Activated CD8-positive, alpha-beta memory T cell treated with anti-CD3 and anti-CD28 coated beads, Interleukin-2, amount 50 U/mL, for 1 hour (primary cell): Measurements from ENCODE around the gene APBA2.

Experiments
- DNase-seq: peaks from one replicate; pipeline ENCODE4 v3.0.0-alpha.2; 2020; ENCODE audit errors: extremely low read depth

Gene APBA2

GRCh38 chr15:28983432-28984311 is 97.9 kb downstream of the APBA2 start:
- DNase-seq = no peak

GRCh38 chr15:28984421-28985315 is 98.9 kb downstream of the APBA2 start:
- no peak for DNase-seq

- no peak for DNase-seq
Measured at GRCh38 chr15:28985316-28985645, 99.5 kb downstream of the APBA2 start.

GRCh38 chr15:28985691-28986090 is 99.9 kb downstream of the APBA2 start:
- DNase-seq = no peak

- DNase-seq = no peak
Measured at GRCh38 chr15:28986108-28986507, 100.3 kb downstream of the APBA2 start.

GRCh38 chr15:28986726-28987125 is 101.0 kb downstream of the APBA2 start:
- DNase-seq = no peak

GRCh38 chr15:28987337-28987736 is 101.6 kb downstream of the APBA2 start:
- no peak for DNase-seq

GRCh38 chr15:28989239-28989830 is 103.6 kb downstream of the APBA2 start:
- DNase-seq = no peak

- DNase-seq = no peak
Measured at GRCh38 chr15:28989896-28990295, 104.1 kb downstream of the APBA2 start.

- no peak for DNase-seq
Measured at GRCh38 chr15:28990390-28990789, 104.6 kb downstream of the APBA2 start.

- DNase-seq = no peak
Measured at GRCh38 chr15:28991236-28992171, 105.7 kb downstream of the APBA2 start.

GRCh38 chr15:28992336-28992864 is 106.6 kb downstream of the APBA2 start:
- DNase-seq = no peak

GRCh38 chr15:28993051-28993719 is 107.4 kb downstream of the APBA2 start:
- no peak for DNase-seq

GRCh38 chr15:28993720-28994053 is 107.9 kb downstream of the APBA2 start:
- no peak for DNase-seq

GRCh38 chr15:28994142-28994830 is 108.5 kb downstream of the APBA2 start:
- DNase-seq = no peak

GRCh38 chr15:28994831-28995596 is 109.2 kb downstream of the APBA2 start:
- no peak for DNase-seq

- no peak for DNase-seq
Measured at GRCh38 chr15:28995705-28996104, 109.9 kb downstream of the APBA2 start.

GRCh38 chr15:28996289-28996688 is 110.5 kb downstream of the APBA2 start:
- no peak for DNase-seq

- DNase-seq = no peak
Measured at GRCh38 chr15:28996953-28997352, 111.2 kb downstream of the APBA2 start.
